Measurements from ENCODE around the gene SCD5.

The SCD5 gene

DNA sequence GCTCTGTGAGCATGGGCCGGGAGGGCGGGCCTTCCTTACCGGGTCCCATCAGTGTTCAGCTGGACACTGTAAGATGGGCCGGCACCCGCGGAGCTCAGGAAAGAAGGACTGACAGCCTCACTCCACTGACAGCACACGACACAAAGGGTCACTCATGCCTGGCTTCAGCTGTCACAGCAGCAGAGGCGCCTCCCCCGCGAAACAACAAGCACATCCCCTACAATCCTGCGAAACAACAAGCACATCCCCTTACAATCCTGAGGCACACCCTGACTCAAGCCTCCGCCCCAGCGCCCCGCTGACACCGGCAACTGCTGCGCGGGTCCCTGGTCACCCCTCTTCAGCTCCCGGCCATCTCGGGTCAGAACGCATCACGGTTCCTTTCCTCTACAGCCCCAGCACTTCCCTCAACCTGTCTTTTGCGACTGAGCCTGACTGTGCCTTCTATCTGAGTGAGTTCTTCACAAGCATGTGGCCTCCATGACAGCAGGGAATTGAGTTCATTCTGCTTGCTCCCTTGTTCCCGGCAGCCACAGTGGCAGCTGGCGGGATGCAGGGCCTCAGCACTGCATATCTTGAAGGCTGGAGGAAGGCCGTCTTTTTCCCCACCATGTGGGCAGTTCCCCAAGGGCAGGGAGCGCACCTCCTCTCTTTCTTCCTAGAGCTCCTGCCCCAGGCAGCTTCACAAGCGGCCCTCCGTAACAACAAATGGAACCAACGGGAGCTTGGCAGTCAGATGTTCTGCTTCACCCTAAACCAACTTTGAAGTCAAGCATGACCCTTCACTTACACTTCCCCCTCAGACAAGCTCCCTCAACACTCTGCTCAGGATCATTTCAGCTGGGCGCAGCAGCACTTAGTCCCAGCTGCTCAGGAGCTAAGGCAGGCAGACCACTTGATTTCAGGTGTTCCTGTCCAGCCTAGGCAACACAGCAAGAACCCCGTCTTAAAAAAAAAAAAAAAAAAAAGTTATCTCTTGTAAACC is 39.6 kb downstream of the SCD5 start:
- no peak for DNase-seq

DNA sequence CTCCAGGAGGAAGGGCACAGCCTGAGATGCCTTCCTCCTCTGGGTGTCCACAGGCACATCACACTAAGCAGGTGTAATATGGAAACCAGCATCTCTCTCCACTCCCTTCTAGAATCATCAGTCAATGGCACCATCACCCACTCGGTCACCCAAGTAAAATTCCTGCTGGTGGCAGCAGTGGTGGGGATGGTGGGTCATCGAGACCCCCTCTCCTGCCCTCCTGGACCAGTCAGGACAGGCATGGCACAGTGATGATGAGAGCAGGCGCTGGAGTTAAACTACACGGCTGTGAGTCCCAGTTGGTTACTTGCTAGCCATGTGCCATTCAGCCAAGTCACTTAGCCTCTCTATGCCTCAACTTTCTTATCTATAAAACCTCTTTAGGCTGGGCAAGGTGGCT is 42.5 kb downstream of the SCD5 start:
- no peak for DNase-seq

DNA sequence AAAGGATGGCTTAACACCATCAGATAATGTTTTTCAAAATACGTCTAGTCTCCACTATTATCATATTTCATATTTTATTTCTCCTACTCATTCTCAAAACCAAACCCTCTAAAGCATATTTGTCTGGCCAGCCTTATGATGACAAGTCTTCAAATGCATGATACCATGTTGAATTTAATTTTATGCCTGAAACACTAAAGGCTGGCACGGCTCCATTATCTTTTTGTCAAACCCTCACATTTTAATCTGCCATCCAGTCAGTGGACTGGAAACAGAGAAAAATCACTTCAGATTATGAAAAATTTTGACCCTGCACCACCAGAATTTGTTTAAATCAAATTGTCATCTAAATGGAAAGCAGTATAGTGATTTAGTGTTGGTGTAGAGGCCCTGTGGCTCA is 42.9 kb downstream of the SCD5 start:
- no peak for DNase-seq

DNA sequence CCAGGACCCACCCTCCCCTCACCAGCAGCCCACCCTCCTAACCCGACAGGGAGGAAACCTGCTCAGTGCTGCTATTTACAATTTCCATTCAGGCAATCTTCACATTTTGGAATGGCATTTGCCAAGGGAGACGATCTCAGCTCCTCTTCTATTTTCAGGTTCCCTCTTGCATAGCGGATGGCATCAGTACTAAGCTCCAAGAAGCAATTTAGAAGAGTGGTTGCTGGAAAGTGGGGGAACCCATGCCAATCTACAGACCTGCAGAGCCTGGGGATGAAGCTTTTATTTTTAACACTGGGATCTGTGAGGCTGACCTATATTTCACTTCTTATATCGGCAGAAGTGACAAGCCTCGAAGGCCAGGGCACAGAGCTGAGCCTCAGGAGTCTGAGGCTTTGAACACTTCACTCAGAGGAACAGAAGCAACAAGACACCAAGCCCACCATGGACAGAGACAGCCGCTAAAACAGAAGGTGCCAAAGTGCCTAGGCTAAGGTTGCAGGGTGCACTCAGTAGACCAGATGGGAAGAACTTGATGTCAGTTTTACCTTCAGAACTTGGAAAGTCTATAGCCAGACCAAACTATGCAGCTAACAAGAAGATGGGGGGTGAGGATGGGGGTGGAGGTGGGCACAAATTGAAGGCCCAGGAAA is 44.0 kb downstream of the SCD5 start:
- no peak for DNase-seq

DNA sequence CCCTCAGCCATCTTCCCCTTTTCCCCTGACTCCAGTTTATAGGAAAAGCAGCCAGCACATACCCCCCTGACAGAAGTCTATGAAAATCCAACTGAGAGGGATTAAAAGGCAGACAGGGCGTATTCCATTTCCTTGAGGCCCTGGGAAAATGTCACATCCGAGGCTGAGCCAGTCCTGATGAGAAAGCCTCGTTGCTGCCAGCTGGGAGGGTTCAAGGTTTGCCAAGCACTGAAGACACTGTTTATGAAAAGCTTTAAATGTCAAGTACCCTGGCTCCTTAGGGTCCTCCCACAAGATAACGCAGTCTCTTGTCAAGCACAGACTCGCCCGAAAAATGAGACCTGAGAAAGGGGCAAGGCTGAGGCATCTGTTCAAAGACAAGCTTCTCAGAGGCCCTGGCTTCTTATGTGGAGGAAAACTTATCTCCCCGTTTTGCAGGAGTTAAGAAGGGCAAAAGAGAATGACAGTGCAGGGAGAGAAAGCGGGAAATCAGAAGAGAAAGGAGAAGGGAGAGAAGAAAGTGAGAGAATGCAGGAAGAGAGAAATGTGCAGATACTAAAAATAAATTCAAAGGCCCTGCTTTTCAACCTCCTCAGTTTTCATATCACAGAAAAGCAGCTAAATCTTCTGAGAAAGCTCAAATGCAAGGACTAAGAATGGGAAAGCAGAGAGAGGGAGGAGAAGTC is 44.7 kb downstream of the SCD5 start:
- DNase-seq, result no peak

DNA sequence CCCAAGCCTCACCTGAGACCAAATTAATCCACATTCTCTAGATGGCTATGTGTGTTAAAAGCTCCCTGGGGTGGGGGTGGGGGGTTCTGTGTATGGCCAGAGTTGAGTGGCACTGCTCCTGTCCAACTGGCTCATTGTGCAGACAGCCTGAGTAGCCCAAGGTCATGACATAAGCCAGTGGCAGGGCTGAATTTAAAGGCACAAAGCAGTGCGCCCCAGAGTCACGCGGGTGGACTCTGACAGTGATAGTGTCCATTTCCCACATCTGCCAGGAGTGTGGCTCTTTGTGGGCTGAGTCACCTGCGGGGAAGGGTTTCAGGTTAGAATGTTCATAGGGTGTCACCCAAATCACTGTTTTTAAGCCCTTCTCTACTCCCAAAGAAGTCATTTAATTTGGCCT is 45.4 kb downstream of the SCD5 start:
- DNase-seq, result no peak

DNA sequence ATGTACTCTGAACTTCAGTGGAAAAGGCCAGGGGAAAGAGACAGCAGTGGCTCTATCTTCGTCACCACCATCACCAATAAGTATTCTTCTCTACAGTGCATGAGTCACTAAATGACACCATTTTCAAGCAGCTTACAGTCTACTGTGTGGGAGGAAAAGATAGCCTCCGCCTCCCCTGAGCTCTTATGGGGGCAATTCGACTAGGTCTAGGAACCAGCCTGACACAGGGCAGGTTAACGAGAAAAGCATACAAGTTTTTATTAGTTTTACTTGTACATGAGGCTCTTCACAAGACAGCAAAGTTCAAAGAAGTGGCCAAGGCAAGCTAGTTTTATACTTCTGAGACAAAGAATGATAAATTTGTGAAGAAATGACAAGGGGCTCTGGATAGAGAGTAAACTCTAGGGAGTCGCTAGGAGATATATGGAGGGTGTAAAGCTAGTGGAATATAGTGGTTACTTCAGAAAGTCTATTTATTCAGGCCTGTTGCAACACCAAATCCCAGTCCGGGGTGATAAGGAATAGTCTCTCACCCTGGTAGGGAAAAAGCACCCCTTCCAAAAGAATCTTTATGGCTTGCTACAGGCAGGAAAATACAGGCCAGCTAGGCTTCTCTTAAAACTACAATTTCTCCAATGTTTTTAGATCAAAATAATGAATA is 49.7 kb downstream of the SCD5 start:
- no peak for DNase-seq

DNA sequence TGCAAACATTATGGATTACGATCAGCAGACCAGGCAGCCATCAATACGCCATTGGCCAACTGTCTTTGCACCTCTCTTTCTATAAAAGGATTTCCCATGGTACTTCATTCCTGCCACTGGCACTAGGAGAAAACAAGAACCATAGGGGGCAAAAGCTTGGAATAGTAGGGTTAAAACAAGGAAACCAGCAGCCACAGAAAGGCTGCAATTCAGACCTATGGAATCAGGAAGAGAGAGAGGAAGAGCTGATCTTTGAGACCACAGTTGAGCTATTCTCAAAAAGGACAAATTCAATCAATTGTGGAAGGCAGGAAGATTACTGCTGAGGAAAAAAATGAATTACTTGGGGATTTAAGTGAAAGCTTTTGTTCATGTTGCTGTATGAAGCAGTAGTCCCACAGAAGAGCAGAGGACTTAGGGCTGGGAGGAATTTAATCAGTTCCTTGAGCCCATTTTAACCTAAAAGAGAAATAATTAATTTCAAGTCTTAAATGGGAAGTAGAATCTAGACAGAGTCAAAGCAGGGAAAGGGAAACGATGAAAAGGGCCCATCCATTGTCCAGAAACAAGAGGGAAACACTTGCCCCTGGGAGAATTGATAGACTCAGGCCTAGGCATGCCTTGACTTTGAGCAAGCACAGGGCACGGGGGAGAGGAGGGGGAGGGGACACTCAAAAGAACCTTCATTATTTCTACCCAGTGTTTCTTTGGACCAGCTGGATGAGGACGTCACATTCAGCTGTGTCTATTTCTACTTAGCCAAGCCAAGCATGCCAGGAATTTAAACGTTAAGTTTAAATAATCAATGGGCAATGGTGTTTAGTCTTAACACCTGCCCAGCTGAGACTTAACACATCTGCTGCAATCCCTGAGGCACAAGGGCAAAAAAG is 50.7 kb downstream of the SCD5 start:
- no peak for DNase-seq

DNA sequence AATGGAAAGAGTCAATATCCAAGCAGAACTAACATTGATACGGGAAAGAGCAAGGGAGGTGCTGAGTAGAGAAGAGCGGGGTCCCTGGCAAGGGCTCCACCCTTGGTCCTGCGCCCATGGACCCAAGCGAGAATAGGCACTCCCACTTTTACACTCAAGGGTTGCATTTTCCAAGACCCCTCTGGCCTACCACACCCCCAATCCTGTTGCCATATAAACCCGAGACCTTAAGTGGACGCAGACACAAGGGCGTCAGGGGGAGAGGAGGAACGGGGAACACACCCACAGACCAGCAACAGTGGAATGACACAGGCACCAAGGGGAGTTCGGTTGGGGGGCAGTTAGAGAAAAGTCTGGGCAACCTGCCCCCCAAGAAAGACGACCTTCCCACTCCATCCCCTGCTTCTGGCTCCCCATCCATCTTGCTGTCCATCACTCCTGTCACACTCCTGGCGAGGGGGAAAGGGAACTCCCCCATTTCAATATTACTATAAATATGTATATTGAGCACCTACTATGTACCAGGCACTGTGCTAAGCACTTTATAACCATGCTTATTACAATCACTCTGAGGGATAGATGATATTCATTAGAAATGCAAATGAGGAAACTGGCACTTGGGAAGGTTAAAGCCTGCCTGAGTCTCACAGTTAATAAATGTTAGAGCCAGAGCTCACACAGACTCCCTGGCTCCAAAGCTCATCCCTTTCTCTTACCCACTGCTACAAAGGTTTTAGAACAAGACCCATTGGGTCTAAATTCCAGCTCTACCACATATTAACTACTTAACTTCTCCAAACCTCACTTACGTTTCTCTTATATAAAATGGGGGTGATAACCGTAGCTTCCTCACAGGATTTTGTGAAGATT is 51.7 kb downstream of the SCD5 start:
- no peak for DNase-seq

DNA sequence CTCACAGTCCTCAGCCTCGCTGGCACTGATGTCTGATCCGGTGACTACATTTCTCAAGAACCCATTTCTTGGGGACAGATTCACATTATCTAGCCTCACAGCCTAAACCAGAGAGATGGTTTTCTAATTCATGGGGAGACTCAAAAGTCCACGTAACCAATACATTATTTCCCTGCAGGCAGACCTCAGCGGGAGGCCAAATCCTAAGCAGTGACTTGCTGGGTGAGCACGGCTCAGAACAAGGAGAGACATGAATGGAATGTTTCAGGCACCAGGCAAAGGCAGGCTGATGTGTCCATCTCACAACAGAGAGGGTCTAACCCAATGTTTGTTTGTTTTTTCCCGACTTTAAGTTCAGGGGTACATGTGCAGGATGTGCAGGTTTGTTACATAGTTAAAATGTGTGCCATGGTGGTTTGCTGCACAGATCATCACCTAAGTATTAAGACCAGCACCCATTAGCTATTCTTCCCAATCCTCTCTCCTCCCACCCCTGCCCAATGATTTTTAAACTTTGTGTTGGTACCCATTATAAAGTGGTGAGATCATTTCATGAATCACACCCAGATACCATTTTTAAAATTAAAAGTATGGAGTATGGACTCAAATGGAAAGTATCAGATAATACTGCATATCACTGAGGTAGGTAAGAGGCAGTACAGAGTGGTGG is 53.3 kb downstream of the SCD5 start:
- no peak for DNase-seq

DNA sequence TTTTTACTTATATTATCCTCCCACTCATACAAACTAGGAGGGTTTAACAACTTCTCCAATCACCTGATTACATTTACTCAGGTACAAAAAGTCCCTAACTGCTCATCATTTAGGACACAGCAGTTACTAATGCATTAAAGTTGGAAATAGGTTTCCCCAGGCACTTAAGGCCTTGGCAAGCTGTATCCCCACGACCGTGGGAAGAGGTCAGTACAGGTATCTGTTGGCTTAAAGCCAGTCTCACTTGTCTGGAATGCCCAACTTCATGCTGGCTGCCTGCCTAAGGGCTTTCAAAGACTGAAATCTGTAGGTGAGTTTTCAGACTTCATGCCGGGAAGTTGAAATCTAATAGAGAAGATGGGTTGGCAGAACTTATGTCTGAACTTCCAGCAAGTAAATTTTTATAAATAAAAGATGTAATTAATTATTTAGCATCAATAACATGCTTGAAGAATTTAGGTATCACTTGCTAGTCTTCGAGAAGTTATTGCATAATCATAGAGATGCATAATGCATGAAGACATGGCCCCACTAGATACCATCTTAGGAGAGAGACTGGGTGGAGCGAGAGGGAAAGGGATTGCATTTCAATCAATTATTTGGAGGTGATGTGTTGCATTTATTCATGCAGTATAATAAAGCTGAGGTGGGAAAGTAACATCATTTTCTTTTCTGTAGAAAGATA is 54.2 kb downstream of the SCD5 start:
- no peak for DNase-seq

DNA sequence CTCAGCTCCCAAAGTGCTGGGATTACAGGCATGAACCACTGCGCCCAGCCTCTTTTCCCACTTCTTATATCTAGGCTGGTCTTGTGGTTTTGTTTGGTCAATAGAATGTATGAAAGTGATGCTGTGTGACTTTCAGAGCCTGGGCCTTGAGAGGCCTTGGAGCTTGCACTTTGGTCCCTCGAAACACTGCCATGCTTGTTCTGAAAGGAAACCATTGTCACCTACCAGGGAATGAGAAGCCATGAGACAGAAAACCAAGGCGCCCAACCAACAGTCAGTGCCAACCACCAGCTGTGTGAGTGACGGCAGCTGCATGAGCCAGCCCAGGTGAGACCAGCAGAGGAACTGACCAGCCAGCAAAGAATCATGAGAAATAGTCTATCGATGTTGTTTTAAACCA is 57.4 kb downstream of the SCD5 start:
- DNase-seq, result no peak

DNA sequence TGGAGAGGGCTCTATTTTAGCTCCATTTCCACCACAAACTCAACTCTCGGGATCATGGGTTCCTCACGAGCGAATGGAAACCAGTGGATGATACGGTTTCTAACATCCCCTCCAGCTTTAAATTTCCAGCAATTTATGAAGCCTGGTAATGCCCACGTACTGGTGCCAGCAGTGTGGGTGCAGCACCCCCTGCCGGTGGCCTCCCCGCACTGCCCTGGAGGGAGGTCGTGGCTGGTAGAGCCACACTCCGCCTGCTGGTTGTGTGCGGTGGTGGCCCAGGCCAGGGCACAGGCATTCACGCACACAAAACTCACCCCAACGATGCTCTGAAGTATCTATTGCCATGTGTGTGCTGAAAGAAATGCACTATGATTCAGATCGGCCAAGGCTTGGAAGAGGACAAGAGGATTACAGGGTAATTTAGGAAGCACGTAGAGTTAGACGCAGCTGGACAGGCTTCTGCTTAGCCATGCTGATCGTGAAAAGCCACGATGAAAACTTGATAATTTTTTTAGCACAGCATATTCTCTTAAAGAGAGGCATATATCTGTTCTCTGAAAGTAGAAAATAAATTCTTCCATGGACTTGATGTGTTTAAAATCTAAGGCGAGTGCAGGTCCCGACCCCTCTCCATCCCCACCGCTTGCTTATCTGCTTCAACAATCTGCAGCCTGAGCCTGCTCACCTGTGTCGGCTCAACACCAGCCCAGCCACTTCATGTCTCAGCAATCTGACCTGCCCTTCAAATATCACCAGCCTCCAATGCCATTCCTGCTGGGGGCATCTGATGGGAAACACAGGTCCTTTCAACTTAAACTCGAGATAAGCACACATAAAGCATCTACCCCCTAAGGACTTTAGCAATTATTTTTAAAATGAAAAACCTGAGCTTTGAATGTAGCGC is 59.1 kb downstream of the SCD5 start:
- DNase-seq, result peak; percentile 78 to 90 (median 90)

DNA sequence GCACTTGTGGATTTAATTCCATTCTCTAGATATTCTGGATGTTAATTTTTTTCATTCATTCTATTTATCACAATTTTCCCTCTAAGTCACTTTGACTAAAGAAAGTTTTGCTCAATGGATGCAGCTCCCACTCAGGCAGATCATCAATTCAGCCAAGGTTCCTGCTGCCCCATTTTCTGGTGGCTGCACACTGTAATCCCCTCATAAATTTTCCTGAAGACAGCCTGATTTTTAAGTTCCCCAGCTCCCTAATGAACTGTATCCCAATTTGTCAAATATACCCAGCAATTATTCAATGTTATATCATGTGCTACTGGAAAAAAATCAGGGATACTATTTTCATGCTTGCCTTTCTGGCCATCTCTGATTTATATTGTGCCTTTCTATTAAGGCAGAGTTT is 61.2 kb downstream of the SCD5 start:
- no peak for DNase-seq

DNA sequence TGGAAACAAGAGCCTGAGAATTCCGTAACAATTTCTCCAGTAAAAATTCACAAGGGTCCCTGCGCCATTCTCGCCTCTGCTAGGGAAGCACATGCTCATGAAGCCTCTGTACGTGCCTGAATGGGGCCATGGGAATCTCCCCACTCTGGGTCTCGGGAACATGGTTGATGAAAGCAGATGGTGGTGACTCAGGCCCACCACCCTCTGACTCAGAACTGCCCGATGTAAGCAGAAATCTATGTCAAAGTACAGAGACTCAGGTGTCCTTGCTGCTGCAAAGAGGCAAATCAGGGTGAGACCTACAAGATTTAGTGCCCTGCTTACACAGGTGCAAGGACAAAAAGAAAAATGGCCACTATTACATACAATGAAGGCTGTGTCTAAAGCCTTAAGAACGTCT is 65.0 kb downstream of the SCD5 start:
- peak; percentile 35 to 57 (median 47) for DNase-seq

DNA sequence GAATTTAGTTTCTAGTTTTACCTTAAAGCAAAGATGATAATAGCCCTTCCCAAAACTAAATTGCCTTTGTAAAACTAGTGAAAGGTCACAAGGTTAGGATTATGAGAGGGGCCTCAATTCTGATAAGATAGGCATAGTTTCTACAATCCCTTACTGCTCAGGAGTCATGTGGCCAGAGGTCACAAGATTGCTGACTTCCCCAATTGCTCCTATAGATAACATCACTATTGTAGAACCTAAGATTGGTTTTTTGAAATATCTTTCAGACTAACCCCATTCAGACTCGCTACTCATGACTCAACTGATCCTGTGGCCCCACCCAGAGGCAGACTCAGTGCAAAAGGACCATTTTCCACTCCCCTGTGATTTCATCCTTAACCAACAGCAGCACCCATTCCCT is 70.3 kb downstream of the SCD5 start:
- peak; percentile 20 to 22 (median 21) for DNase-seq

DNA sequence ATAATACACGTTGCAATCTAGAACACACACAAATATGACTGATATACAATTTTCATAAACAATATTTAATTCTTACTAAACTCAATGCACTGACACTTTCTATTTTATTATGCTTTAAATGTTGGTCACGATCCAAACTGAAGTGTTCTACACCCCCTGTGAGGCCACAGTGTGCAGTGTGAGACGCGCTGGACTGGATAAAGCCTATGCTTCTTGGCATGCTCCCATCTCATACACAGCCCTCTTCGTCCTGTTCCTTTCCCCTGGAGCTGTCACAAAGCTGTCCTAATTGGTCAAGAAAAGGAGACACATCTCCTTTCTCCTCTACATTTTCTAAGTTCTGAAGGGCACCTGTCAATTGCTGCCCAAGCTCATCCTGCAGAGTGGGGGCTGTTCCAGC is 72.0 kb downstream of the SCD5 start:
- DNase-seq, result no peak

DNA sequence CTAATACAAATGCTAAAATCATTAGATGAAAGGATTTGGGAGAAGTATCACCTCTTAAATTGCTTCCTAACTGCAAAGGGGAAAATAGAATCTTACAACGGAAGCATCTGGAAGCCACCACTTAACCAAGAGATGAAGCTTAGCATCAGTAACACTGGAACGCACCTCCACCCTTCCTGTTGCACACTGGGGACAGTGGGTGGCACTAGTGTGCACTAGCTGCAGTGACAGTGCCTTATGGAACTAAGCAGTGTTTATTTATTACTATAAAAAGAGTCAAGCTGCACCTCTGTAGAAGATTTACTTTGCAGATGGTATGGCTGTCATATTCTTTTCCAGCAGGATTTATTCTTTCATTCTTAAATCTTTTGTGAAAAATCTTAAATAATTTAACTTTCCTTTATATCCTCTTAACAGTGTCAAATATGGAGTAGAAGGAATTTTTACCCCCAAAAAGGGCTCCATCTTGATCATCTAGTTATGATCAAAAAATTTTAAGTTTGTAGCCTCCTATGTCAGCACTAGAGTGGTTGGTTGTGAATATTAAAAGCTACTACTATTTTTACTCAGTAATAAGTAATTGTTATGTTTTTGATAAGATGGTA is 76.7 kb downstream of the SCD5 start:
- DNase-seq, result peak; percentile 28 to 42 (median 32)

Data from suppressor macrophage treated with lipopolysaccharide for 1 hour (primary cell).